H1 (cell line): Measurements from ENCODE around the gene PTPRO. TPM values are rescaled to one million over a fixed set of nuclear protein-coding genes. Genes with fewer than 3 reads are reported as not detected.
A peak's percentile ranks its signal among the peaks of the same experiment; 100 is the strongest.

ENCODE experiments used
- CTCF ChIA-PET: fragments of 300-600 bp; sonication (Branson Sonifier 250); formaldehyde crosslinking; loops from one replicate; lab custom pipeline; 2021; ENCODE audit not compliant: partially characterized antibody; lab: Charles Lee
- POLR2A ChIA-PET: fragments of 300-600 bp; sonication (Branson Sonifier 250); formaldehyde crosslinking; loops from one replicate; lab custom pipeline; 2021; ENCODE audit warnings: inconsistent platforms; ENCODE audit not compliant: partially characterized antibody; lab: Charles Lee
- DNase-seq, 2 experiments: peaks; one replicate each; pipeline versions ENCODE4 v3.0.0 to v3.0.0-alpha.2; 2010 to 2022; ENCODE audit warnings: low spot score in 2 of 2, low read depth in 1 of 2, mixed read lengths in 1 of 2
- FAIRE-seq: peaks from 2 replicates; lab custom pipeline; 2011; peaks lifted over from hg19 to GRCh38; lab: Jason Lieb, UNC
- H2AFZ ChIP-seq: 2 replicates; pipeline ENCODE4 v1.8.1; 2012; ENCODE audit warnings: low read length, inconsistent platforms
- H2AK5ac ChIP-seq: 2 replicates; pipeline ENCODE4 v1.6.1; 2013; ENCODE audit warnings: low read depth, low read length
- H2BK120ac ChIP-seq: replicated peaks from 2 replicates; pipeline ENCODE3; 2013; ENCODE audit warnings: low read depth, low read length, inconsistent platforms
- H2BK12ac ChIP-seq: 2 replicates; pipeline ENCODE4 v1.6.1; 2013; ENCODE audit warnings: low read depth, low read length
- H2BK15ac ChIP-seq: 2 replicates; pipeline ENCODE4 v1.6.1; 2013; ENCODE audit warnings: low read length
- H2BK20ac ChIP-seq: 2 replicates; pipeline ENCODE4 v1.6.1; 2013; ENCODE audit warnings: low read length
- H2BK5ac ChIP-seq: 2 replicates; pipeline ENCODE4 v1.6.1; 2013; ENCODE audit warnings: low read depth, low read length
- H3K14ac ChIP-seq: 2 replicates; pipeline ENCODE4 v1.6.1; 2013; ENCODE audit warnings: inconsistent platforms; ENCODE audit not compliant: insufficient read length
- H3K18ac ChIP-seq: 2 replicates; pipeline ENCODE4 v1.6.1; 2013; ENCODE audit warnings: low read length; ENCODE audit errors: extremely low read depth
- H3K23ac ChIP-seq: 2 replicates; pipeline ENCODE4 v1.6.1; 2013; ENCODE audit warnings: inconsistent platforms; ENCODE audit not compliant: insufficient read length
- H3K23me2 ChIP-seq: 2 replicates; pipeline ENCODE4 v1.6.1; 2013; ENCODE audit warnings: low read depth, low read length
- H3K27ac ChIP-seq: 2 replicates; pipeline ENCODE4 v1.6.1; 2011; ENCODE audit warnings: low read depth, low read length, inconsistent platforms
- H3K27me3 ChIP-seq, 4 experiments: replicated peaks in 1 of 4; 1 replicate in 1 of 4; 2 replicates in 3 of 4; pipeline versions ENCODE4 v1.6.1 to v1.8.1; 2011 to 2013; ENCODE audit warnings: low read length in 3 of 4, mild to moderate bottlenecking in 3 of 4, inconsistent platforms in 2 of 4, mixed read lengths in 2 of 4, moderate library complexity in 1 of 4; ENCODE audit not compliant: control insufficient read depth in 3 of 4, insufficient read depth in 3 of 4; ENCODE audit errors: extremely low read depth in 1 of 4
- H3K36me3 ChIP-seq, 4 experiments: 2 replicates each; pipeline versions ENCODE4 v1.6.1 to v1.8.1; 2011 to 2013; ENCODE audit warnings: mild to moderate bottlenecking in 4 of 4, low read length in 3 of 4, moderate library complexity in 2 of 4, control low read depth in 1 of 4, inconsistent platforms in 1 of 4; ENCODE audit not compliant: insufficient read depth in 4 of 4, control insufficient read depth in 2 of 4
- H3K4ac ChIP-seq: replicated peaks from 2 replicates; pipeline ENCODE3; 2013; ENCODE audit warnings: low read length, low read depth, mixed read lengths, inconsistent platforms; ENCODE audit not compliant: insufficient read length
- H3K4me1 ChIP-seq, 4 experiments: replicated peaks in 1 of 4; 1 replicate in 1 of 4; 2 replicates in 3 of 4; pipeline versions ENCODE4 v1.6.1 to v1.8.1; 2011 to 2013; ENCODE audit warnings: low read length in 3 of 4, inconsistent platforms in 2 of 4, mixed read lengths in 1 of 4; ENCODE audit not compliant: insufficient read depth in 4 of 4, control insufficient read depth in 3 of 4
- H3K4me2 ChIP-seq, 2 experiments: 2 replicates each; pipeline versions ENCODE4 v1.6.1 to v1.8.1; 2011 to 2013; ENCODE audit warnings: low read depth in 2 of 2, low read length in 2 of 2, control low read depth in 1 of 2, inconsistent platforms in 1 of 2, mild to moderate bottlenecking in 1 of 2; ENCODE audit not compliant: insufficient read depth in 1 of 2
- H3K4me3 ChIP-seq, 4 experiments: fragments of 200-600, 300-600 bp in 1 of 4; sonication (generic), shearing (Covaris generic), sonication (Bioruptor Twin) in 1 of 4; 2 replicates each; pipeline versions ENCODE4 v1.5.1 to v1.8.1; 2011 to 2016; ENCODE audit warnings: low read length in 4 of 4, low read depth in 3 of 4, control low read depth in 2 of 4, inconsistent platforms in 2 of 4, mild to moderate bottlenecking in 2 of 4, mixed read lengths in 1 of 4, moderate library complexity in 1 of 4; ENCODE audit not compliant: insufficient read depth in 2 of 4; ENCODE audit errors: extremely low read depth in 1 of 4
- H3K56ac ChIP-seq: replicated peaks from 2 replicates; pipeline ENCODE3; 2013; ENCODE audit warnings: low read depth, mild to moderate bottlenecking, mixed read lengths, low read length, inconsistent platforms; ENCODE audit not compliant: insufficient read length
- H3K79me1 ChIP-seq: 2 replicates; pipeline ENCODE4 v1.6.1; 2013; ENCODE audit warnings: low read depth, low read length, control low read depth
- H3K79me2 ChIP-seq, 2 experiments: 2 replicates each; pipeline versions ENCODE4 v1.6.1 to v1.8.1; 2012 to 2013; ENCODE audit warnings: low read length in 2 of 2, mild to moderate bottlenecking in 2 of 2, inconsistent platforms in 1 of 2; ENCODE audit not compliant: insufficient read depth in 2 of 2, control insufficient read depth in 1 of 2
- H3K9ac ChIP-seq, 4 experiments: replicated peaks in 1 of 4; 1 replicate in 1 of 4; 2 replicates in 3 of 4; pipeline versions ENCODE4 v1.6.1 to v1.8.1; 2011 to 2013; ENCODE audit warnings: low read depth in 3 of 4, low read length in 3 of 4, control low read depth in 2 of 4, mild to moderate bottlenecking in 2 of 4, moderate library complexity in 2 of 4, inconsistent platforms in 1 of 4; ENCODE audit errors: extremely low read depth in 1 of 4
- H3K9me3 ChIP-seq, 2 experiments: 2 replicates each; pipeline versions ENCODE4 v1.6.1 to v1.8.1; 2012 to 2013; ENCODE audit warnings: mild to moderate bottlenecking in 2 of 2, moderate library complexity in 2 of 2, control low read depth in 1 of 2, inconsistent platforms in 1 of 2, low read depth in 1 of 2, low read length in 1 of 2, mixed read lengths in 1 of 2; ENCODE audit not compliant: insufficient read depth in 2 of 2
- H4K20me1 ChIP-seq, 2 experiments: replicated peaks in 1 of 2; 2 replicates each; pipeline versions ENCODE3 to v1.8.1; 2011 to 2013; ENCODE audit warnings: inconsistent platforms in 2 of 2, low read length in 2 of 2, mild to moderate bottlenecking in 1 of 2; ENCODE audit not compliant: insufficient read depth in 2 of 2, control insufficient read depth in 1 of 2
- H4K5ac ChIP-seq: 2 replicates; pipeline ENCODE4 v1.6.1; 2013; ENCODE audit warnings: low read length, low read depth, mixed read lengths, inconsistent platforms; ENCODE audit not compliant: insufficient read length
- H4K8ac ChIP-seq: 2 replicates; pipeline ENCODE4 v1.8.0; 2013; ENCODE audit warnings: mild to moderate bottlenecking, moderate library complexity, low read length, inconsistent platforms; ENCODE audit not compliant: insufficient read depth; ENCODE audit errors: extremely low read depth
- H4K91ac ChIP-seq: replicated peaks from 2 replicates; pipeline ENCODE3; 2013; ENCODE audit warnings: low read length, mixed read lengths, inconsistent platforms; ENCODE audit not compliant: insufficient read length
- BRCA1 ChIP-seq: IDR thresholded peaks from 2 replicates; pipeline ENCODE4 v1.6.1; 2012; ENCODE audit warnings: low read depth, low read length, improper control_type of control experiment
- CTCF ChIP-seq, 3 experiments: IDR thresholded peaks; 1 replicate in 2 of 3; 2 replicates in 1 of 3; pipeline versions ENCODE4 v1.5.1 to v1.6.1; 2011; ENCODE audit warnings: low read length in 3 of 3, mild to moderate bottlenecking in 3 of 3, inconsistent platforms in 2 of 3, low read depth in 1 of 3, moderate library complexity in 1 of 3; ENCODE audit not compliant: insufficient read depth in 1 of 3; ENCODE audit errors: control extremely low read depth in 1 of 3
- FOSL1 ChIP-seq: IDR thresholded peaks from 2 replicates; pipeline ENCODE4 v1.6.1; 2011; ENCODE audit warnings: mild to moderate bottlenecking, low read depth, low read length, moderate library complexity; ENCODE audit not compliant: insufficient read depth
- HDAC2 ChIP-seq, 2 experiments: fragments of 300-600 bp in 1 of 2; sonication (generic) in 1 of 2; IDR thresholded peaks; 2 replicates each; pipeline ENCODE4 v1.6.1; 2011 to 2012; ENCODE audit warnings: low read depth in 2 of 2, low read length in 2 of 2, mild to moderate bottlenecking in 2 of 2, moderate library complexity in 2 of 2, borderline replicate concordance in 1 of 2, inconsistent platforms in 1 of 2
- JUN ChIP-seq: IDR thresholded peaks from 2 replicates; pipeline ENCODE4 v1.6.1; 2011; ENCODE audit warnings: low read depth, mild to moderate bottlenecking, improper control_type of control experiment, low read length
- KDM1A ChIP-seq: fragments of 200-600, 300-600 bp; sonication (generic); IDR thresholded peaks from 2 replicates; pipeline ENCODE4 v1.7.1; 2016; ENCODE audit warnings: mild to moderate bottlenecking, low read length, borderline replicate concordance
- MAFK ChIP-seq: IDR thresholded peaks from 2 replicates; pipeline ENCODE4 v1.6.1; 2012; ENCODE audit warnings: low read depth, mild to moderate bottlenecking, improper control_type of control experiment, low read length
- SIN3A ChIP-seq, 2 experiments: IDR thresholded peaks in 1 of 2; conservative IDR thresholded peaks in 1 of 2; 2 replicates each; pipeline ENCODE4 v1.6.1; 2011 to 2012; ENCODE audit warnings: low read length in 2 of 2, improper control_type of control experiment in 1 of 2, low read depth in 1 of 2, mild to moderate bottlenecking in 1 of 2
- SIRT6 ChIP-seq: IDR thresholded peaks from one replicate; pipeline ENCODE4 v1.7.1; 2012; ENCODE audit warnings: low read length, inconsistent platforms
- SRF ChIP-seq: IDR thresholded peaks from 2 replicates; pipeline ENCODE4 v1.6.1; 2011; ENCODE audit warnings: mild to moderate bottlenecking, low read depth, low read length, moderate library complexity
- SUZ12 ChIP-seq: fragments of 200-600 bp; sonication (generic); IDR thresholded peaks from 2 replicates; pipeline ENCODE4 v1.6.1; 2012; ENCODE audit warnings: mild to moderate bottlenecking, inconsistent platforms, low read length, moderate library complexity, mixed read lengths
- WGBS, 2 experiments: shearing (Covaris generic) in 1 of 2; methylation state at CpG; one replicate each; pipeline versions ENCODE4 v1.1.6 to v1.1.7; 2013 to 2015; ENCODE audit warnings: low lambda C conversion rate in 2 of 2, mixed read lengths in 2 of 2, inconsistent platforms in 1 of 2, low coverage in 1 of 2, missing lambda C conversion rate in 1 of 2; ENCODE audit not compliant: insufficient replicate concordance in 2 of 2, insufficient coverage in 1 of 2, insufficient read length in 1 of 2; ENCODE audit errors: extremely low coverage in 1 of 2, missing lambda C conversion rate in 1 of 2; 5-methylcytosine and 5-hydroxymethylcytosine counted together
- polyA plus RNA-seq, 7 experiments: library from polyadenylated mRNA; depleted of rRNA in 3 of 7; stranded (reverse) in 5 of 7; unstranded in 2 of 7; fragments of >200 nt in 5 of 7; fragments of 200-250 nt in 2 of 7; gene quantifications; 1 replicate in 5 of 7; 2 replicates in 1 of 7; 4 replicates in 1 of 7; pipeline versions ENCODE4 v1.2.1 to v1.2.3, GENCODE V29; 2011 to 2013; ENCODE audit warnings: missing spikeins in 2 of 7, mixed read lengths in 2 of 7
- total RNA-seq: library from RNA; stranded (reverse); fragmentation: NEBNext Ultra II Directional; extraction: Animal tissue kit (Norgen Biotek cat#: 25700); gene quantifications from 2 replicates; pipeline ENCODE4 v1.2.1, GENCODE V29; 2021

Gene PTPRO
- total and polyA plus RNA-seq, 2 of the 8 experiments (the other 6 are each of a cell fraction or from before 2014, with no cell fraction given), result 0.73 to 1.7 TPM

GRCh38 chr12:15580431-15580830, 258.1 kb downstream of the PTPRO start:
- Histone ChIP-seq H4K91ac (no peak overlapping the region), H3K23ac (no peak overlapping the region), H3K27me3 (no peaks in the 10 kb centered on the region), H3K27ac (no peak overlapping the region), H2AFZ (peak overlapping the region; percentile 79; the same call in 1 of the 2 replicates), H4K5ac (no peak overlapping the region), H3K36me3 (no peaks in the 10 kb centered on the region; a peak in 1 of 8 replicates), H2BK5ac (no peak overlapping the region), H3K79me1 (no peaks in the 10 kb centered on the region), H3K14ac (no peak overlapping the region), H3K4me1 (no peaks in the 10 kb centered on the region), H4K8ac (no peak overlapping the region), H3K4me3 (no peak overlapping the region), H3K4ac (no peak overlapping the region), H2BK120ac (no peak overlapping the region), H3K23me2 (no peaks in the 10 kb centered on the region), H3K79me2 (no peaks in the 10 kb centered on the region), H3K4me2 (no peak overlapping the region), H3K9me3 (peaks cover 6 to 7% of the 10 kb centered on the region in 2 experiments; a peak in 3 of 4 replicates), H2BK12ac (no peak overlapping the region), H3K56ac (no peak overlapping the region), H2BK15ac (no peak overlapping the region), H3K18ac (no peak overlapping the region), H3K9ac (no peak overlapping the region), H4K20me1 (no peaks in the 10 kb centered on the region), H2BK20ac (no peak overlapping the region), H2AK5ac (no peak overlapping the region)
- ChIA-PET POLR2A (no interaction called here), CTCF (interaction anchor here (1.8 kb wide), 1 partner anchor 48 kb away, joined by 6 read pairs; no protein-coding TSS in a partner anchor)
- WGBS, 2 experiments, result 100% methylated on average over 1 of the region's 1 CpG; no CpG with 5 or more reads in 1 of the 2 experiments
- DNase-seq (no peak), FAIRE-seq (no peak)
- TF ChIP-seq MAFK, result no peak
- TF ChIP-seq CTCF (IDR thresholded peaks at IDR 0.05; ENCODE audit: control extremely low read depth in 1 of 3, insufficient read depth in 1 of 3, low read depth in 1 of 3, low read length in 3 of 3), result no peak
- no peak for TF ChIP-seq FOSL1
- TF ChIP-seq SUZ12, result no peak
- TF ChIP-seq SRF, result no peak
- TF ChIP-seq JUN, result no peak
- no peak for TF ChIP-seq HDAC2 (IDR thresholded peaks at IDR 0.05; ENCODE audit: borderline replicate concordance in 1 of 2, low read depth in 2 of 2, low read length in 2 of 2)
- no peak for TF ChIP-seq BRCA1
- no peak for TF ChIP-seq KDM1A
- TF ChIP-seq SIRT6, result no peak
- TF ChIP-seq SIN3A (conservative IDR thresholded peaks at IDR 0.05 in 1 of 2, IDR thresholded peaks at IDR 0.05 in 1 of 2; ENCODE audit: low read depth in 1 of 2, low read length in 2 of 2), result no peak
